ENCODE results near the gene CHCT1. TPM values are rescaled to one million over a fixed set of nuclear protein-coding genes. Genes with fewer than 3 reads are reported as not detected.

CHCT1 gene
- total RNA-seq, 6 experiments from 2014 or later: not detected

- intact Hi-C loops (cut with DNase I): loop anchor here (10.0 kb wide), 1 partner anchor 291 kb away; the partner anchor contains the start of gene CA4 (in 2 of the 2)
- TF ChIP-seq CTCF (IDR thresholded peaks at IDR 0.05) (peak; percentile 91 to 98 (median 92)), POLR2A (IDR thresholded peaks at IDR 0.05) (no peak)
- Histone ChIP-seq H3K36me3 (no peaks in the 10 kb centered on the region), H3K27ac (no peak overlapping the region), H3K9me3 (no peaks in the 10 kb centered on the region), H3K4me3 (no peak overlapping the region), H3K4me1 (no peaks in the 10 kb centered on the region), H3K27me3 (no peaks in the 10 kb centered on the region)
- DNase-seq (peak in 1 of 3 donors; percentile 63), ATAC-seq (peak; percentile 93 to 98 (median 96))
- 74% methylated on average over 26 of the region's 28 CpGs for WGBS (ENCODE audit: insufficient coverage, low coverage, low lambda C conversion rate, missing lambda C conversion rate)
Measured at GRCh38 chr17:60435244-60436167, 13.2 kb downstream of the CHCT1 start.

DNA sequence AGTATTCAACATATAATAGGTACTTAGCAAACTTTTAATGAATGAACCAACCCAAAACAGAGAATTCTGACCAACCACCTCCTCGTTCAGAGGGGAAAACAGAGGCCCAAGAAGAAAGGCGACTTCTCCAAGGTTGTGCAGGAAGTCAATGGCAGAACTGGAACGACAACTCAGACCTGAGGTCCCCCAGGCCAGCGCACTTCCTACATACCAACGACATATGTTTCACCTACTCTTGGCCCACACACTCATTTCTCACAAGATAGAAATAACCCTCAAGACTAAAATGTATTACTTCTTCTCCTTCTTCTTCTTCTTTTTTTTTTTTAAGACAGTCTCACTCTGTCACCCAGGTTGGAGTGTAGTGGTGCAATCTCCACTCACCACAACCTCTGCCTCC lies 14.4 kb downstream of the CHCT1 start:
- Histone ChIP-seq H3K9me3 (no peaks in the 10 kb centered on the region), H3K27me3 (no peaks in the 10 kb centered on the region), H3K36me3 (no peaks in the 10 kb centered on the region), H3K4me1 (no peaks in the 10 kb centered on the region), H3K4me3 (no peak overlapping the region), H3K27ac (no peak overlapping the region)
- no peak for DNase-seq
- no peak for ATAC-seq
- intact Hi-C loops (cut with DNase I): loop anchor here (10.0 kb wide), 1 partner anchor 292 kb away; the partner anchor contains the start of gene CA4 (in 2 of the 2)
- WGBS (ENCODE audit: insufficient coverage, low coverage, low lambda C conversion rate, missing lambda C conversion rate): 43% methylated on average over 5 of the region's 5 CpGs
- TF ChIP-seq CTCF (IDR thresholded peaks at IDR 0.05): no peak
- no peak for TF ChIP-seq POLR2A (IDR thresholded peaks at IDR 0.05)

DNA sequence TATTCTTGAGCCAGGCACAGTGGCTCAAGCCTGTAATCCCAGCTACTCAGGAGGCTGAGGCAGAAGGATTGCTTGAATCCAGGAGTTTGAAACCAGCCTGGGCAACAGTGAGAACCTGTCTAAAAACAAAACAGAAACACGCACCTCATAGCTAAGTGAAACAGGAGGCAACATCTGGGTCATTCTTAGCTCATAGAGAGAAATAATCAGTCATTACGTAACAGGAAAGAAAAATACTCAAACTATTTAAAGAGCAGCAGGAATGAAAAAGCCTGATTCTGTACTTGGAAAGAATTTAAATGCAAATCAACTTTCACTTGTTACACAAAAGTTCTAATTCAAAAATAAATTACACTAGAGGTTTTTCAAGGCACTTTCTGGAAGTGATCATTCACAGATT lies 17.2 kb downstream of the CHCT1 start:
- Histone ChIP-seq H3K9me3 (no peaks in the 10 kb centered on the region), H3K4me1 (no peaks in the 10 kb centered on the region), H3K27me3 (no peaks in the 10 kb centered on the region), H3K36me3 (no peaks in the 10 kb centered on the region), H3K27ac (no peak overlapping the region), H3K4me3 (no peak overlapping the region)
- no peak for DNase-seq
- intact Hi-C loops (cut with DNase I): loop anchor here (10.0 kb wide), 1 partner anchor 295 kb away; the partner anchor contains the start of gene CA4 (in 2 of the 2)
- TF ChIP-seq CTCF (IDR thresholded peaks at IDR 0.05) (no peak), POLR2A (IDR thresholded peaks at IDR 0.05) (no peak)
- 6% methylated on average over 2 of the region's 2 CpGs for WGBS (ENCODE audit: insufficient coverage, low coverage, low lambda C conversion rate, missing lambda C conversion rate)
- ATAC-seq: peak in 1 of 4 donors; percentile 28

- 62% methylated on average over 6 of the region's 6 CpGs for WGBS (ENCODE audit: insufficient coverage, low coverage, low lambda C conversion rate, missing lambda C conversion rate)
- no peaks in the 10 kb centered on the region for H3K27me3 ChIP-seq
- peak in 2 of 4 donors; percentile 38 to 45 for ATAC-seq
- H3K9me3 ChIP-seq: no peaks in the 10 kb centered on the region
- H3K27ac ChIP-seq: no peak overlapping the region
- H3K4me3 ChIP-seq: no peak overlapping the region
- TF ChIP-seq CTCF (IDR thresholded peaks at IDR 0.05): no peak
- TF ChIP-seq POLR2A (IDR thresholded peaks at IDR 0.05): no peak
- intact Hi-C loops (cut with DNase I): no loop called here
- no peaks in the 10 kb centered on the region for H3K4me1 ChIP-seq
- peaks cover 0 to 13% (median 2%) of the 10 kb centered on the region in 4 donors for H3K36me3 ChIP-seq
- no peak for DNase-seq
Measured at GRCh38 chr17:60442271-60443173, 20.2 kb downstream of the CHCT1 start.
